Stimulated activated CD4-positive, alpha-beta T cell treated with anti-CD3 and anti-CD28 coated beads, Interleukin-2, amount 100 ng/mL, for 4 hours (primary cell): Measurements from ENCODE around the gene PLCXD1.
A peak's percentile ranks its signal among the peaks of the same experiment; 100 is the strongest.
"Not testable (repeated sequence)": the region's sequence is repeated elsewhere in the genome, so short reads cannot be mapped to it uniquely, and the experiment has no call there.

Experiments
- DNase-seq: peaks from one replicate; pipeline ENCODE4 v3.0.0-alpha.2; 2020; ENCODE audit warnings: low read depth

Gene PLCXD1

GRCh38 chrX:317424-318067 is 36.4 kb downstream of the PLCXD1 start:
- no peak for DNase-seq

- peak; percentile 97 for DNase-seq
Observed at GRCh38 chrX:318068-318738, 37.0 kb downstream of the PLCXD1 start.

- peak; percentile 99 for DNase-seq
Observed at GRCh38 chrX:318739-319578, 37.8 kb downstream of the PLCXD1 start, which contains the start of gene GTPBP6. Gene GTPBP6 (minus strand): TSS chrX:318796. CDS start chrX:318787, 9 bp downstream.

GRCh38 chrX:319579-320125 is 38.5 kb downstream of the PLCXD1 start:
- no peak for DNase-seq

GRCh38 chrX:320126-320783 is 39.1 kb downstream of the PLCXD1 start:
- DNase-seq, result no peak

- DNase-seq, result no peak
Observed at GRCh38 chrX:323721-324628, 42.8 kb downstream of the PLCXD1 start.

- not testable (repeated sequence) for DNase-seq
Observed at GRCh38 chrX:324664-325063, 43.5 kb downstream of the PLCXD1 start.

- no peak for DNase-seq
Observed at GRCh38 chrX:327660-328126, 46.5 kb downstream of the PLCXD1 start.

GRCh38 chrX:329291-329910 is 48.2 kb downstream of the PLCXD1 start:
- no peak for DNase-seq

- not testable (repeated sequence) for DNase-seq
Observed at GRCh38 chrX:330141-330725, 49.1 kb downstream of the PLCXD1 start.

- no peak for DNase-seq
Observed at GRCh38 chrX:330726-331150, 49.6 kb downstream of the PLCXD1 start.

GRCh38 chrX:331151-331824 is 50.1 kb downstream of the PLCXD1 start:
- no peak for DNase-seq

GRCh38 chrX:331825-332495 is 50.8 kb downstream of the PLCXD1 start:
- no peak for DNase-seq

- no peak for DNase-seq
Observed at GRCh38 chrX:332496-332860, 51.3 kb downstream of the PLCXD1 start.

- DNase-seq, result no peak
Observed at GRCh38 chrX:332916-333610, 51.9 kb downstream of the PLCXD1 start.

- no peak for DNase-seq
Observed at GRCh38 chrX:333611-334311, 52.6 kb downstream of the PLCXD1 start.

GRCh38 chrX:334331-334891 is 53.2 kb downstream of the PLCXD1 start:
- no peak for DNase-seq
